Gastrocnemius medialis (tissue), 4 donors: ENCODE results near the gene PLCG2. TPM values are rescaled to one million over a fixed set of nuclear protein-coding genes. Genes with fewer than 3 reads are reported as not detected.

ENCODE experiments used
- ATAC-seq, 2 donors: fragments of 150-250 bp; one replicate each; pipeline ENCODE4 v1.9.1; 2016
- DNase-seq, 2 donors: peaks; one replicate each; pipeline ENCODE4 v3.0.0-alpha.2; 2019
- H3K27ac ChIP-seq, 4 donors: fragments of 200-600 bp; sonication (generic); 1 replicate in 1 of 4; 2 replicates in 3 of 4; pipeline ENCODE4 v1.5.1; 2016 to 2018; ENCODE audit warnings: mild to moderate bottlenecking in 2 of 4, moderate library complexity in 1 of 4
- H3K27me3 ChIP-seq, 3 donors: fragments of 200-600 bp; sonication (generic) in 2 of 3; 1 replicate in 1 of 3; 2 replicates in 2 of 3; pipeline versions ENCODE4 v1.5.1 to v1.6.0; 2016 to 2019; ENCODE audit warnings: mild to moderate bottlenecking in 1 of 3, moderate library complexity in 1 of 3
- H3K36me3 ChIP-seq, 2 donors: fragments of 200-600 bp; sonication (generic) in 1 of 2; one replicate each; pipeline ENCODE4 v1.5.1; 2017 to 2018
- H3K4me1 ChIP-seq, 2 donors: fragments of 200-600 bp; sonication (generic) in 1 of 2; one replicate each; pipeline ENCODE4 v1.5.1; 2016 to 2017; ENCODE audit warnings: mild to moderate bottlenecking in 2 of 2
- H3K4me3 ChIP-seq, 4 donors: fragments of 200-600 bp; sonication (generic) in 3 of 4; 1 replicate in 1 of 4; 2 replicates in 3 of 4; pipeline ENCODE4 v1.5.1; 2016 to 2019; ENCODE audit warnings: mild to moderate bottlenecking in 2 of 4
- H3K9me3 ChIP-seq, 3 donors: fragments of 200-600 bp; sonication (generic) in 2 of 3; 1 replicate in 1 of 3; 2 replicates in 2 of 3; pipeline ENCODE4 v1.5.1; 2016 to 2019
- POLR2A ChIP-seq, 2 donors: fragments of 450-650 bp; IDR thresholded peaks; one replicate each; pipeline ENCODE4 v1.6.1; 2017; ENCODE audit warnings: antibody characterized with exemption in 2 of 2, mild to moderate bottlenecking in 2 of 2, moderate library complexity in 2 of 2
- in situ Hi-C, 4 donors: fragments of 200-750 bp; cut with MboI; loops; one replicate each; pipeline versions ENCODE4 v1.15.0 to v1.8.0; 2017; ENCODE audit warnings: low sequenced_read_pairs in 4 of 4
- intact Hi-C: fragments of 100-400 bp; cut with DNase I; formaldehyde crosslinking; loops from one replicate; pipeline ENCODE4 v1.15.1; 2023; ENCODE audit warnings: low total_unique reads
- total RNA-seq, 4 donors: library from RNA; depleted of rRNA; stranded (reverse); fragments of >200 nt; gene quantifications; one replicate each; pipeline versions ENCODE4 v1.1.0 to v1.2.3, GENCODE V29; 2016
- TF ChIP-seq, protein P1 (sequence below), 5 experiments: fragments of 450-650 bp in 3 of 5; fragments of 200-600 bp in 2 of 5; sonication (generic) in 2 of 5; IDR thresholded peaks in 4 of 5; conservative IDR thresholded peaks in 1 of 5; 1 replicate in 4 of 5; 2 replicates in 1 of 5; pipeline ENCODE4 v1.5.1; 2016 to 2019; ENCODE audit warnings: antibody characterized with exemption in 5 of 5, mild to moderate bottlenecking in 3 of 5, moderate library complexity in 3 of 5

The PLCG2 gene
- total RNA-seq, 4 donors from 2014 or later = 1.8 to 3.0 (median 2.1) TPM

DNA sequence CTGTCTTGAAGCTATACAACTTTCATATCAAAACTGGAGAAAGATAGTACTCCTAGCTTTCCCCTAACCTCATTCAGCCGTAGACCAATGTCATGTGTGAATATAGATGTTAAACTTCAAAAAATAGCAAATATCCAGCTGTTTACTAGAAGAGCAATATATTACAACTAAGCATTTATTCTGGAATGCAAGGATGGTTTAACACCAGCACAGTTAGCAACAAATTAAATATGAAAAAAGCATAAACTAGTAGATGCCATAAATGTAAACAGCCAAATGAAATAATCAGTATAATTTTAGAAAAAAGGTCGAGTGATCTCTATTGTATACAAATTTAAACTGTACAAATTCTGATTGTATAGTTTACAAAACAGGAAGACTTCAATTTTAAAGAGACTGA lies 172.5 kb downstream of the PLCG2 start:
- intact Hi-C loops (no loop called here), in situ Hi-C loops (no loop called here)
- DNase-seq (no peak), ATAC-seq (no peak)
- H3K4me3 ChIP-seq = no peak overlapping the region
- H3K27ac ChIP-seq = no peak overlapping the region
- H3K9me3 ChIP-seq = no peaks in the 10 kb centered on the region
- no peaks in the 10 kb centered on the region for H3K27me3 ChIP-seq
- no peak for TF ChIP-seq POLR2A (IDR thresholded peaks at IDR 0.05)
- TF ChIP-seq, protein P1, sequence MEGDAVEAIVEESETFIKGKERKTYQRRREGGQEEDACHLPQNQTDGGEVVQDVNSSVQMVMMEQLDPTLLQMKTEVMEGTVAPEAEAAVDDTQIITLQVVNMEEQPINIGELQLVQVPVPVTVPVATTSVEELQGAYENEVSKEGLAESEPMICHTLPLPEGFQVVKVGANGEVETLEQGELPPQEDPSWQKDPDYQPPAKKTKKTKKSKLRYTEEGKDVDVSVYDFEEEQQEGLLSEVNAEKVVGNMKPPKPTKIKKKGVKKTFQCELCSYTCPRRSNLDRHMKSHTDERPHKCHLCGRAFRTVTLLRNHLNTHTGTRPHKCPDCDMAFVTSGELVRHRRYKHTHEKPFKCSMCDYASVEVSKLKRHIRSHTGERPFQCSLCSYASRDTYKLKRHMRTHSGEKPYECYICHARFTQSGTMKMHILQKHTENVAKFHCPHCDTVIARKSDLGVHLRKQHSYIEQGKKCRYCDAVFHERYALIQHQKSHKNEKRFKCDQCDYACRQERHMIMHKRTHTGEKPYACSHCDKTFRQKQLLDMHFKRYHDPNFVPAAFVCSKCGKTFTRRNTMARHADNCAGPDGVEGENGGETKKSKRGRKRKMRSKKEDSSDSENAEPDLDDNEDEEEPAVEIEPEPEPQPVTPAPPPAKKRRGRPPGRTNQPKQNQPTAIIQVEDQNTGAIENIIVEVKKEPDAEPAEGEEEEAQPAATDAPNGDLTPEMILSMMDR (IDR thresholded peaks at IDR 0.05 in 4 of 5, conservative IDR thresholded peaks at IDR 0.05 in 1 of 5) = no peak
- H3K4me1 ChIP-seq = no peaks in the 10 kb centered on the region
- no peaks in the 10 kb centered on the region for H3K36me3 ChIP-seq

DNA sequence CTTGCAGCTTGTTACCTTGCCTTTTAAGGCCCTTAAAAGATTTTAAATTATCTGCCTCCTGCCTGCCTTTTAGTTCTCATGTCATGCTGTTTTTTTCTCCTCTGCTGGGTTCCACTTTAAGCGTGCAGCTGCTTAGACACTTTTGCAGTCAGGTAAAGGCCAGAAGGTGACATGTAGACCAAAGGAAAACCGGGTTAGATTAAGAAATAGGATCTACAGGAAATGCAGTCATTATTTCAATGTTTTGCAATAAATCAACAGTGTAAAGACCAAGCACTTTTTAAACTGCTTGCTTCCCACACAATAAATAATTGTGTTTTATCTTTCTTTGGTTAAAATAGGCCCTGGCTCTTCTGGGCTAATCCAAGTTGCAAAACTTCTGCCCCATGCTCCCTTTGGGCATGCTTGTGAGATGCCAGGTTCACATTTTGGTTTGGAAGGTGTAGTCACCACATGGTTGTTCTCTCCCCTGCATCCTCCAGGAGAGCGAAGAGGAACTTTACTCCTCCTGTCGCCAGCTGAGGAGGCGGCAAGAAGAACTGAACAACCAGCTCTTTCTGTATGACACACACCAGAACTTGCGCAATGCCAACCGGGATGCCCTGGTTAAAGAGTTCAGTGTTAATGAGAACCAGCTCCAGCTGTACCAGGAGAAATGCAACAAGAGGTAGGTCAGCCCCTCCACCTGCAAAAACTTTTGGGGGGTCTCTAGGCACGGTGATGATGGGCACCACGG lies 177.3 kb downstream of the PLCG2 start:
- Histone ChIP-seq H3K4me1 (no peaks in the 10 kb centered on the region), H3K27ac (no peak overlapping the region), H3K36me3 (no peaks in the 10 kb centered on the region), H3K27me3 (peaks cover 0 to 3% (median 0%) of the 10 kb centered on the region in 3 donors), H3K9me3 (no peaks in the 10 kb centered on the region), H3K4me3 (no peak overlapping the region)
- TF ChIP-seq, protein P1 (IDR thresholded peaks at IDR 0.05 in 4 of 5, conservative IDR thresholded peaks at IDR 0.05 in 1 of 5) = no peak
- TF ChIP-seq POLR2A (IDR thresholded peaks at IDR 0.05) = no peak
- in situ Hi-C loops = no loop called here
- ATAC-seq (no peak), DNase-seq (no peak)
- intact Hi-C loops = no loop called here

DNA sequence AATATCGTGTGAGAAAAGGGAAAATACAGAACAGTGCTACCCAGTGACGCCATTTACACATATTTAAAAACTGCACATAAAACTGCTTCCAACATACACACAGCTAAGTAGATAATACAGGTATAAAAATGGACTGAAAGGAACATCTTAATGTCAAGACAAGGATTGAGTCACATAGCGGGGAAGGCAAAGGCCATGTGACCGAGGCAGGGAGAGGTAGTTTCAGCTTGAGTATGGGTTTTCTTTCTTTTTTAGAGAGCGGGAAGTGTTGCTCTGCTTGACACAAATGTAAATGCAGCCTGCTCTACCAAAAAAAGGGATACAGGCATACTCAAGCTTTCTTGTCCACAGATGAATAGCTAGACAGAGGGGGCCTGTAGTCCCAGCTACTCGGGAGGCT lies 185.7 kb downstream of the PLCG2 start:
- H3K4me3 ChIP-seq = no peak overlapping the region
- H3K27ac ChIP-seq = no peak overlapping the region
- in situ Hi-C loops (no loop called here), intact Hi-C loops (no loop called here)
- no peaks in the 10 kb centered on the region for H3K4me1 ChIP-seq
- H3K36me3 ChIP-seq = no peaks in the 10 kb centered on the region
- peaks cover 0 to 3% (median 0%) of the 10 kb centered on the region in 3 donors for H3K27me3 ChIP-seq
- no peak for ATAC-seq
- no peak for TF ChIP-seq POLR2A (IDR thresholded peaks at IDR 0.05)
- TF ChIP-seq, protein P1 (IDR thresholded peaks at IDR 0.05 in 4 of 5, conservative IDR thresholded peaks at IDR 0.05 in 1 of 5) = no peak
- no peak for DNase-seq
- H3K9me3 ChIP-seq = no peaks in the 10 kb centered on the region

DNA sequence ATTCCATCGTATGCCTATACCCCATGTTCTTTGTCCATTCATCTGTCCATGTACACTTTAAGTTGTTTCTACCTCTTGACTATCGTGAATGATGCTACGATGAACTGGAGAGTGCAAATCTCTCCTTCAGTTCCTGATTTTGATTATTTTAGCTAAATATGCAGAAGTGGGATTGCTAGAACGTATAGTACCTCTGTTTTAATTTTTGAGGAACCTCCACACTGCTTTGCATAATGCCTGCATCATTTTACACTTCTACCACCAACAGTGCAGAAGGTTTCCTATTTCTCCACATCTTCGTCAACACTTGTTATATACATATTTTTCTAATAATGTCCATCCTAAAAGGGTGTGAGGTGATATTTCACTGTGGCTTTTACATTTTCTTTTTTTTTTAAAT lies 188.3 kb downstream of the PLCG2 start:
- intact Hi-C loops = no loop called here
- no peaks in the 10 kb centered on the region for H3K36me3 ChIP-seq
- H3K4me1 ChIP-seq = no peaks in the 10 kb centered on the region
- TF ChIP-seq, protein P1 (IDR thresholded peaks at IDR 0.05 in 4 of 5, conservative IDR thresholded peaks at IDR 0.05 in 1 of 5) = no peak
- no peak for TF ChIP-seq POLR2A (IDR thresholded peaks at IDR 0.05)
- H3K4me3 ChIP-seq = no peak overlapping the region
- in situ Hi-C loops = no loop called here
- H3K9me3 ChIP-seq = no peaks in the 10 kb centered on the region
- ATAC-seq = no peak
- H3K27me3 ChIP-seq = no peaks in the 10 kb centered on the region
- no peak overlapping the region for H3K27ac ChIP-seq
- no peak for DNase-seq

DNA sequence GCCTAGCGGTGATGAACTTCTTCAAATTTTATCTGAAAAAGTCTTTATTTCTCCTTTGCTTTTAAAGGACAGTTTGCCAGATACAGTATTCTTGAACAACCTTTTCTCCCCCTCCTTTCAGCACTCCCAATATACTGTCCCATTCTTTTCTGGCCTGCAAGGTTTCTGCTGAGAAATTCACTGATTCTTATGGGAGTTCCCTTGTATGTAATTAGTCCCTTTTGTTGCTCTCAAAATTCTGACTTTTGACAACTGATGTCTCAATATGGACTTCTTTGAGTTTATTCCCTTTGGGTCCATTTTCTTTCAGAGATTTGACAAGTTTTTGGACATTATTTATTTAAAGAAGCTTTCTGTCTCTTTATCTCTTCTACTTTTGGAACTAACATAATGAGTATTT lies 192.8 kb downstream of the PLCG2 start:
- DNase-seq = no peak
- intact Hi-C loops = no loop called here
- no peak for ATAC-seq
- Histone ChIP-seq H3K4me3 (no peak overlapping the region), H3K27me3 (no peaks in the 10 kb centered on the region), H3K27ac (no peak overlapping the region), H3K36me3 (no peaks in the 10 kb centered on the region), H3K4me1 (no peaks in the 10 kb centered on the region), H3K9me3 (no peaks in the 10 kb centered on the region)
- in situ Hi-C loops = no loop called here
- no peak for TF ChIP-seq POLR2A (IDR thresholded peaks at IDR 0.05)
- TF ChIP-seq, protein P1 (IDR thresholded peaks at IDR 0.05 in 4 of 5, conservative IDR thresholded peaks at IDR 0.05 in 1 of 5) = no peak
